Fibroblast of lung (primary cell): ENCODE results near the gene GRB10.
"Not testable (repeated sequence)": the region's sequence is repeated elsewhere in the genome, so short reads cannot be mapped to it uniquely, and the experiment has no call there.

Experiments
- CTCF ChIP-seq, 2 donors: IDR thresholded peaks in 1 of 2; conservative IDR thresholded peaks in 1 of 2; 1 replicate in 1 of 2; 2 replicates in 1 of 2; pipeline ENCODE4 v1.5.1; 2011 to 2012; ENCODE audit warnings: low read length in 2 of 2, control low read depth in 1 of 2, inconsistent platforms in 1 of 2, low read depth in 1 of 2, mild to moderate bottlenecking in 1 of 2
- EZH2 ChIP-seq: IDR thresholded peaks from 2 replicates; pipeline ENCODE4 v1.5.1; 2012; ENCODE audit warnings: low read length, control low read depth, mild to moderate bottlenecking; ENCODE audit errors: missing control alignments

GRCh38 chr7:50582271-50582670 lies 200.4 kb downstream of the GRB10 start:
- not testable (repeated sequence) for TF ChIP-seq CTCF (conservative IDR thresholded peaks at IDR 0.05 in 1 of 2, IDR thresholded peaks at IDR 0.05 in 1 of 2; ENCODE audit: low read depth in 1 of 2, low read length in 2 of 2); EZH2
